ENCODE results near the gene SYT2. TPM values are rescaled to one million over a fixed set of nuclear protein-coding genes. Genes with fewer than 3 reads are reported as not detected.
"Not testable (repeated sequence)": the region's sequence is repeated elsewhere in the genome, so short reads cannot be mapped to it uniquely, and the experiment has no call there.

Gene SYT2
- total and polyA plus RNA-seq, 10 donors, result under 0.01 to 0.14 (median 0.03) TPM; not detected in 3

DNA sequence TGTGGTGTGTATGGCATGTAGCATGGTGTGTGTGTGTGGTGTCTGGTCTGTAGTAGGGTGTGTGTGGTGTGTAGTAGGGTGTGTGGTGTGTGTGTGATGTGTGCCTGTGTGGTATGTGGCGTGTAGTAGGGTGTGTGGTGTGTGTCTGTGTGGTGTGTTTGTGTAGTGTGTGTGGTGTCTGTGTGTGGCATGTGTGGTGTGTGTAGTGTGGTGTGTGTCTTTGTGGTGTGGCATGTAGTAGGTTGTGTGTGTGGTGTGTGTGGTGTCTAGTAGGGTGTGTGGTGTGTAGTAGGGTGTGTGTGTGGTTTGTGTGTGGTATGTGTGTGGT is 85.5 kb downstream of the SYT2 start:
- Histone ChIP-seq H3K27me3 (replicated peaks in 1 of 7) (peaks cover 0 to 81% (median 0%) of the 10 kb centered on the region in 7 donors), H3K27ac (no peak overlapping the region), H3K4me1 (peaks cover 14 to 46% (median 40%) of the 10 kb centered on the region in 6 donors), H3K9me3 (no peaks in the 10 kb centered on the region), H3K36me3 (no peaks in the 10 kb centered on the region), H3K4me3 (no peak overlapping the region)
- 55 to 82% (median 70%) methylated on average over 1 of the region's 1 CpG for WGBS, 5 donors
- TF ChIP-seq POLR2AphosphoS5 (IDR thresholded peaks at IDR 0.05) (no peak), POLR2A (IDR thresholded peaks at IDR 0.05) (no peak)
- TF ChIP-seq, protein P1, sequence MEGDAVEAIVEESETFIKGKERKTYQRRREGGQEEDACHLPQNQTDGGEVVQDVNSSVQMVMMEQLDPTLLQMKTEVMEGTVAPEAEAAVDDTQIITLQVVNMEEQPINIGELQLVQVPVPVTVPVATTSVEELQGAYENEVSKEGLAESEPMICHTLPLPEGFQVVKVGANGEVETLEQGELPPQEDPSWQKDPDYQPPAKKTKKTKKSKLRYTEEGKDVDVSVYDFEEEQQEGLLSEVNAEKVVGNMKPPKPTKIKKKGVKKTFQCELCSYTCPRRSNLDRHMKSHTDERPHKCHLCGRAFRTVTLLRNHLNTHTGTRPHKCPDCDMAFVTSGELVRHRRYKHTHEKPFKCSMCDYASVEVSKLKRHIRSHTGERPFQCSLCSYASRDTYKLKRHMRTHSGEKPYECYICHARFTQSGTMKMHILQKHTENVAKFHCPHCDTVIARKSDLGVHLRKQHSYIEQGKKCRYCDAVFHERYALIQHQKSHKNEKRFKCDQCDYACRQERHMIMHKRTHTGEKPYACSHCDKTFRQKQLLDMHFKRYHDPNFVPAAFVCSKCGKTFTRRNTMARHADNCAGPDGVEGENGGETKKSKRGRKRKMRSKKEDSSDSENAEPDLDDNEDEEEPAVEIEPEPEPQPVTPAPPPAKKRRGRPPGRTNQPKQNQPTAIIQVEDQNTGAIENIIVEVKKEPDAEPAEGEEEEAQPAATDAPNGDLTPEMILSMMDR (IDR thresholded peaks at IDR 0.05 in 8 of 11, conservative IDR thresholded peaks at IDR 0.05 in 3 of 11), result no peak
- peak; percentile 24 for DNase-seq
- intact Hi-C loops (cut with DNase I; ENCODE audit: low total_unique reads), result no loop called here

DNA sequence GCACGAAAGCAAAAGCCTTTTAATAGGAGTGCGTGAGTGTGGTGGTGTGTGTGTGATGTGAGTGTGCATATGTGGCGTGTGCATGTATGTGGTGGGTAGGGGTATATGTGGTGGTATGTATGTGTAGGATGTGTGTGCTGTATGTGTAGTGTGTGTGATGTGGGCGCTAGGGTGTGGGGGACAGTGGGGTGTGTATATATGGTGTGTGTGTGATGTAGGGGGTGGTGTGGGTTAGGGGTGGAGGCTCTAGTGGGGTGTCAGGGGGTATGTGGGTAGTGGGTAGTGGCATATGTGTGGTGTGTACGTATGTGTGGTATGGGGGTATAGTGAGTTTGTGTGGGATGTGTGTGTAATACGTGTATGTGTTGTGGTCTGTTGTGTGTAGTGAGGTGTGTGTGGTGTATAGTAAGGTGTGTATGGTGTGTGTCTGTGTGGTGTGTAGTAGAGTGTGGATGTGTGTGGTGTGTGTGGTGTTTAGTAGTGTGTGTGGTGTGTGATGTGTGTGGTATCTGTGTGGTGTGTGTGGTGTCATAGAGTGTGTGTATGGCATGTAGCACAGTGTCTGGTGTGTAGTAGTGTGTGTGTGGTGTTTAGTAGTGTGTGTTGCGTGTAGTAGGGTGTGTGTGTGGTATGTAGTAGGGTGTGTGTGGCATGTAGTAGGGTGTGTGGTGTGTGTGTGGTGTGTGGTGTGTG is 86.0 kb downstream of the SYT2 start:
- DNase-seq, result peak; percentile 35
- Histone ChIP-seq H3K9me3 (no peaks in the 10 kb centered on the region), H3K27me3 (replicated peaks in 1 of 7) (peaks cover 0 to 82% (median 0%) of the 10 kb centered on the region in 7 donors), H3K4me3 (no peak overlapping the region), H3K36me3 (no peaks in the 10 kb centered on the region), H3K27ac (no peak overlapping the region), H3K4me1 (peaks cover 9 to 43% (median 36%) of the 10 kb centered on the region in 6 donors)
- WGBS, 5 donors, result 87 to 92% (median 91%) methylated on average over 7 of the region's 7 CpGs
- intact Hi-C loops (cut with DNase I; ENCODE audit: low total_unique reads), result no loop called here
- no peak for TF ChIP-seq POLR2A (IDR thresholded peaks at IDR 0.05)

DNA sequence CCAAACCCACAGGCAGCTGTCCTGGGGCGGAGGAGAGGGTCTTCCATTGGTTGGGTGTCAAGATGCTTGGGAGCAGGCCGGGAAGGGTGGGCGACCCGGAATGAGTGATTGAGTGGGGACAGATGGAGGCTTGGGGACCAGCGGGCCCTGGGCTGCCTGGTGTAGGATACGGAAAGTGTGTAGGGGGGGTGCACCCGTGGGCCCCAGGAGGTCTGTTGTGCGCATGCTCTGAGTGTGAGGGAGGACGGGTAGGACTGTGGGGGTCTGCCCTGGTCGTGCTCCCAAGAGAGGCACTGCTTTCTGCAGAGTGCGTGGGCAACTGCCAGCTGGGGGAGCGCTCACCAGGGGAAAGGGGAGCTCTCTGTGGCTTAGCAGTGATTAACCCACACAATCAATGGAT is 86.8 kb downstream of the SYT2 start:
- peaks cover 0 to 87% (median 0%) of the 10 kb centered on the region in 7 donors for H3K27me3 ChIP-seq (replicated peaks in 1 of 7)
- DNase-seq, result peak; percentile 61
- 60 to 74% (median 72%) methylated on average over 9 to 12 of the region's 12 CpGs for WGBS, 5 donors
- intact Hi-C loops (cut with DNase I; ENCODE audit: low total_unique reads); H3K9me3 ChIP-seq; H3K36me3 ChIP-seq; H3K27ac ChIP-seq; H3K4me3 ChIP-seq: not testable (repeated sequence)
- H3K4me1 ChIP-seq, result peaks cover 2 to 43% (median 30%) of the 10 kb centered on the region in 6 donors

DNA sequence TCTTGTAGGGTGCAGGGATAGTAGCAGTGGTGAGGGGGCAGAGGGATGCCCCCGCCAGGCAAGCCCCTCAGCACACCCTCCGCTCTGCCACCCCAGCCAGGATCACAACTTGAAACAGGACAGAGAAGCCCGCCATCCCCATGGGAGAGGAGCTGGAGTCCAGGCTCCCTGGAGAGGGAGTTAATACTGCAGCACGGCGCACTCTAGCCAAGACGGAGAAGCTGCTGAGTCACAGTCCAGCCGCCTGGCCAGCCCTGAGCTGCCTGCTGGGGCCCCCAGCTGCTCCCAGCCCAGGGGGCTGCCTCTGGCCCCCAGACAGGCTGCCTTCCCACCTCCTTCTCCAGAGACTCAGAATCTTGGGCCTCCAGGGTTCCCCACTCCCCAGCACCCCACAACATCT is 87.2 kb downstream of the SYT2 start:
- no peak overlapping the region for H3K4me3 ChIP-seq
- H3K27ac ChIP-seq, result no peak overlapping the region
- WGBS, 5 donors, result 53 to 83% (median 70%) methylated on average over 7 of the region's 7 CpGs; no CpG with 5 or more reads in 1 of the 5 donors
- H3K4me1 ChIP-seq, result peaks cover 0 to 43% (median 26%) of the 10 kb centered on the region in 6 donors
- peaks cover 0 to 87% (median 0%) of the 10 kb centered on the region in 7 donors for H3K27me3 ChIP-seq (replicated peaks in 1 of 7)
- intact Hi-C loops (cut with DNase I; ENCODE audit: low total_unique reads), result no loop called here
- TF ChIP-seq, protein P1 (IDR thresholded peaks at IDR 0.05 in 8 of 11, conservative IDR thresholded peaks at IDR 0.05 in 3 of 11), result no peak
- TF ChIP-seq POLR2AphosphoS5 (IDR thresholded peaks at IDR 0.05), result no peak
- no peak for TF ChIP-seq POLR2A (IDR thresholded peaks at IDR 0.05)
- H3K36me3 ChIP-seq, result no peaks in the 10 kb centered on the region
- no peaks in the 10 kb centered on the region for H3K9me3 ChIP-seq
- peak; percentile 67 for DNase-seq

DNA sequence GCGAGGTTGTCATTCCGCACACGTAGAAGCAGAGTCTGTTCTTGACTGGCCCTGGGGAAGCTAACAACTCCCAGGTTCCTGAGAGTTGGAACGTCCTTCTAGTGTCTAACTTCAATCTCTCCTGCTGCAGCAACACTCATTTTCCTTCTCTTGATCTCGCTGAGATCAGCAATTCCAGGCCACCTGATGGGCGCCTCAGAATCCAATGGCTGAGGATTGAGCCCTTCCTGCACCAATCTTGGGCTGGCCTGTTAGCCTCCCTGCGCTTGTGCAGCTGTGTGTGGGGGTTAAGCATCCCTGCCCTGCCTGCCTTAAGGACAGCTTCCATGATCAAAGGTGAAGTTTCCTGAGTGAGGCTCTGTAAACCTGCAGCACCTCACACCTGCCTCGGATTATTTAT is 87.9 kb downstream of the SYT2 start:
- no peaks in the 10 kb centered on the region for H3K9me3 ChIP-seq
- intact Hi-C loops (cut with DNase I; ENCODE audit: low total_unique reads), result no loop called here
- peaks cover 0 to 43% (median 19%) of the 10 kb centered on the region in 6 donors for H3K4me1 ChIP-seq
- no peaks in the 10 kb centered on the region for H3K36me3 ChIP-seq
- no peak overlapping the region for H3K27ac ChIP-seq
- TF ChIP-seq POLR2A (IDR thresholded peaks at IDR 0.05), result no peak
- TF ChIP-seq POLR2AphosphoS5 (IDR thresholded peaks at IDR 0.05), result no peak
- TF ChIP-seq, protein P1 (IDR thresholded peaks at IDR 0.05 in 8 of 11, conservative IDR thresholded peaks at IDR 0.05 in 3 of 11), result no peak
- 93 to 95% (median 94%) methylated on average over 8 of the region's 8 CpGs for WGBS, 5 donors
- no peak overlapping the region for H3K4me3 ChIP-seq
- H3K27me3 ChIP-seq (replicated peaks in 1 of 7), result peaks cover 0 to 84% (median 0%) of the 10 kb centered on the region in 7 donors
- peak; percentile 19 for DNase-seq

Data from spleen (tissue), 11 donors.